HepG2 (cell line): ENCODE data around the gene KIF13A. TPM values are rescaled to one million over a fixed set of nuclear protein-coding genes. Genes with fewer than 3 reads are reported as not detected.

Source experiments
- ARNT2 ChIP-seq: sonication (generic); formaldehyde crosslinking; IDR thresholded peaks from 2 replicates; pipeline ENCODE4 v1.8.0; 2022; ENCODE audit warnings: mild to moderate bottlenecking, low read depth, missing genetic modification reagents, moderate library complexity
- ATF3 ChIP-seq: sonication (generic); formaldehyde crosslinking; IDR thresholded peaks from 2 replicates; pipeline ENCODE4 v1.4.0; 2020; ENCODE audit warnings: missing genetic modification reagents
- CBX1 ChIP-seq: IDR thresholded peaks from one replicate; pipeline ENCODE4 v1.6.1; 2016; ENCODE audit warnings: antibody characterized with exemption, low read depth
- DNMT1 ChIP-seq: sonication (generic); formaldehyde crosslinking; IDR thresholded peaks from 2 replicates; pipeline ENCODE4 v1.5.1; 2020; ENCODE audit warnings: mild to moderate bottlenecking, missing genetic modification reagents
- ETV5 ChIP-seq: IDR thresholded peaks from 2 replicates; pipeline ENCODE4 v1.6.1; 2018; ENCODE audit warnings: missing biosample characterization, missing genetic modification reagents, inconsistent platforms, borderline replicate concordance
- ETV6 ChIP-seq: sonication (generic); formaldehyde crosslinking; conservative IDR thresholded peaks from 2 replicates; pipeline ENCODE4 v1.4.0; 2020; ENCODE audit warnings: missing genetic modification reagents
- GFI1 ChIP-seq: sonication (generic); formaldehyde crosslinking; IDR thresholded peaks from 2 replicates; pipeline ENCODE4 v1.5.0; 2020; ENCODE audit warnings: missing genetic modification reagents, mild to moderate bottlenecking, borderline replicate concordance
- MED8 ChIP-seq: sonication (generic); formaldehyde crosslinking; IDR thresholded peaks from 2 replicates; pipeline ENCODE4 v1.8.1; 2023; ENCODE audit warnings: mild to moderate bottlenecking, missing genetic modification reagents; ENCODE audit not compliant: insufficient replicate concordance
- NR0B2 ChIP-seq: sonication (generic); formaldehyde crosslinking; IDR thresholded peaks from 2 replicates; pipeline ENCODE4 v1.4.0; 2020; ENCODE audit warnings: mild to moderate bottlenecking, missing genetic modification reagents
- PITX1 ChIP-seq: sonication (generic); formaldehyde crosslinking; IDR thresholded peaks from 2 replicates; pipeline ENCODE4 v1.5.1; 2020; ENCODE audit warnings: mild to moderate bottlenecking, missing genetic modification reagents
- SIN3B ChIP-seq: fragments of 150-350 bp; IDR thresholded peaks from 2 replicates; pipeline ENCODE4 v1.6.1; 2014; ENCODE audit warnings: low read length
- SYNCRIP ChIP-seq: fragments of 200-400 bp; formaldehyde crosslinking; IDR thresholded peaks from 2 replicates; pipeline ENCODE4 v1.6.1; 2018; ENCODE audit warnings: mild to moderate bottlenecking, low read depth, low read length; ENCODE audit not compliant: insufficient read depth
- XBP1 ChIP-seq: sonication (generic); formaldehyde crosslinking; IDR thresholded peaks from 2 replicates; pipeline ENCODE4 v1.5.0; 2020; ENCODE audit warnings: missing genetic modification reagents
- ZNF263 ChIP-seq: sonication (generic); formaldehyde crosslinking; IDR thresholded peaks from 2 replicates; pipeline ENCODE4 v1.4.0; 2020; ENCODE audit warnings: missing genetic modification reagents
- ZNF264 ChIP-seq: sonication (generic); formaldehyde crosslinking; IDR thresholded peaks from 2 replicates; pipeline ENCODE4 v1.4.0; 2020; ENCODE audit warnings: missing genetic modification reagents
- ZNF280B ChIP-seq: sonication (generic); formaldehyde crosslinking; IDR thresholded peaks from 2 replicates; pipeline ENCODE4 v1.5.0; 2020; ENCODE audit warnings: missing genetic modification reagents, mild to moderate bottlenecking, borderline replicate concordance
- ZNF501 ChIP-seq: sonication (generic); formaldehyde crosslinking; IDR thresholded peaks from 2 replicates; pipeline ENCODE4 v1.5.1; 2020; ENCODE audit warnings: mild to moderate bottlenecking, moderate library complexity, missing genetic modification reagents
- polyA plus RNA-seq, 8 experiments: library from polyadenylated mRNA; depleted of rRNA in 3 of 8; stranded (reverse) in 7 of 8; unstranded in 1 of 8; fragments of >200 nt; fragmentation: Illumina TruSeq in 4 of 8; extraction: Trizol in 4 of 8; gene quantifications; 2 replicates each; pipeline versions ENCODE4 v1.2.1 to v1.2.3, GENCODE V29; 2011 to 2016; ENCODE audit warnings: low read depth in 4 of 8, missing spikeins in 1 of 8, mixed read lengths in 1 of 8; ENCODE audit not compliant: insufficient read depth in 1 of 8
- total RNA-seq, 5 experiments: library from RNA; depleted of rRNA; stranded (reverse); fragments of >200 nt; fragmentation: Illumina TruSeq; extraction: Trizol; gene quantifications; 2 replicates each; pipeline ENCODE4 v1.2.3, GENCODE V29; 2016; ENCODE audit warnings: low read depth in 1 of 5
- TF ChIP-seq, protein P1 (sequence below): sonication (generic); formaldehyde crosslinking; IDR thresholded peaks from 2 replicates; pipeline ENCODE4 v1.4.0; 2020; ENCODE audit warnings: missing genetic modification reagents, borderline replicate concordance
- TF ChIP-seq, protein P2 (sequence below): sonication (generic); formaldehyde crosslinking; IDR thresholded peaks from 2 replicates; pipeline ENCODE4 v1.5.0; 2020; ENCODE audit warnings: missing genetic modification reagents
- TF ChIP-seq, protein P3 (sequence below): sonication (generic); formaldehyde crosslinking; IDR thresholded peaks from 2 replicates; pipeline ENCODE4 v1.5.1; 2020; ENCODE audit warnings: missing genetic modification reagents, mild to moderate bottlenecking, borderline replicate concordance

Gene KIF13A
- total and polyA plus RNA-seq, 2 of the 13 experiments (the other 11 are each of a cell fraction or from before 2014, with no cell fraction given) = 21.1 to 37.2 TPM

GRCh38 chr6:17987697-17988421, 424 bp upstream of the KIF13A start (continued):
- TF ChIP-seq SYNCRIP = no peak
- TF ChIP-seq SIN3B = no peak
- peak; percentile 10; the same call in 1 of the 2 replicates for TF ChIP-seq ZNF501
- TF ChIP-seq CBX1 = no peak
- TF ChIP-seq GFI1 (CRISPR knock-in tag) = no peak
- TF ChIP-seq ZNF280B (CRISPR knock-in tag) = no peak
- no peak; the same call in 1 of the 2 replicates for TF ChIP-seq NR0B2 (CRISPR knock-in tag)
- TF ChIP-seq, protein P1, sequence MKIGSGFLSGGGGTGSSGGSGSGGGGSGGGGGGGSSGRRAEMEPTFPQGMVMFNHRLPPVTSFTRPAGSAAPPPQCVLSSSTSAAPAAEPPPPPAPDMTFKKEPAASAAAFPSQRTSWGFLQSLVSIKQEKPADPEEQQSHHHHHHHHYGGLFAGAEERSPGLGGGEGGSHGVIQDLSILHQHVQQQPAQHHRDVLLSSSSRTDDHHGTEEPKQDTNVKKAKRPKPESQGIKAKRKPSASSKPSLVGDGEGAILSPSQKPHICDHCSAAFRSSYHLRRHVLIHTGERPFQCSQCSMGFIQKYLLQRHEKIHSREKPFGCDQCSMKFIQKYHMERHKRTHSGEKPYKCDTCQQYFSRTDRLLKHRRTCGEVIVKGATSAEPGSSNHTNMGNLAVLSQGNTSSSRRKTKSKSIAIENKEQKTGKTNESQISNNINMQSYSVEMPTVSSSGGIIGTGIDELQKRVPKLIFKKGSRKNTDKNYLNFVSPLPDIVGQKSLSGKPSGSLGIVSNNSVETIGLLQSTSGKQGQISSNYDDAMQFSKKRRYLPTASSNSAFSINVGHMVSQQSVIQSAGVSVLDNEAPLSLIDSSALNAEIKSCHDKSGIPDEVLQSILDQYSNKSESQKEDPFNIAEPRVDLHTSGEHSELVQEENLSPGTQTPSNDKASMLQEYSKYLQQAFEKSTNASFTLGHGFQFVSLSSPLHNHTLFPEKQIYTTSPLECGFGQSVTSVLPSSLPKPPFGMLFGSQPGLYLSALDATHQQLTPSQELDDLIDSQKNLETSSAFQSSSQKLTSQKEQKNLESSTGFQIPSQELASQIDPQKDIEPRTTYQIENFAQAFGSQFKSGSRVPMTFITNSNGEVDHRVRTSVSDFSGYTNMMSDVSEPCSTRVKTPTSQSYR = no peak
- no peak for TF ChIP-seq XBP1 (CRISPR knock-in tag)
- no peak for TF ChIP-seq PITX1 (CRISPR knock-in tag)
- no peak for TF ChIP-seq ZNF264 (CRISPR knock-in tag)
- no peak; the same call in 1 of the 2 replicates for TF ChIP-seq ARNT2 (CRISPR knock-in tag)
- TF ChIP-seq ETV5 (CRISPR knock-in tag) = no peak
- TF ChIP-seq, protein P2, sequence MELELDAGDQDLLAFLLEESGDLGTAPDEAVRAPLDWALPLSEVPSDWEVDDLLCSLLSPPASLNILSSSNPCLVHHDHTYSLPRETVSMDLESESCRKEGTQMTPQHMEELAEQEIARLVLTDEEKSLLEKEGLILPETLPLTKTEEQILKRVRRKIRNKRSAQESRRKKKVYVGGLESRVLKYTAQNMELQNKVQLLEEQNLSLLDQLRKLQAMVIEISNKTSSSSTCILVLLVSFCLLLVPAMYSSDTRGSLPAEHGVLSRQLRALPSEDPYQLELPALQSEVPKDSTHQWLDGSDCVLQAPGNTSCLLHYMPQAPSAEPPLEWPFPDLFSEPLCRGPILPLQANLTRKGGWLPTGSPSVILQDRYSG (CRISPR knock-in tag) = no peak
- no peak for TF ChIP-seq ETV6
- peak; percentile 14; the same call in 1 of the 2 replicates for TF ChIP-seq ATF3 (CRISPR knock-in tag)
- TF ChIP-seq DNMT1 (CRISPR knock-in tag) = 0 out of 2 replicates have a peak, but pooled peaks have one; percentile 69
- TF ChIP-seq, protein P3, sequence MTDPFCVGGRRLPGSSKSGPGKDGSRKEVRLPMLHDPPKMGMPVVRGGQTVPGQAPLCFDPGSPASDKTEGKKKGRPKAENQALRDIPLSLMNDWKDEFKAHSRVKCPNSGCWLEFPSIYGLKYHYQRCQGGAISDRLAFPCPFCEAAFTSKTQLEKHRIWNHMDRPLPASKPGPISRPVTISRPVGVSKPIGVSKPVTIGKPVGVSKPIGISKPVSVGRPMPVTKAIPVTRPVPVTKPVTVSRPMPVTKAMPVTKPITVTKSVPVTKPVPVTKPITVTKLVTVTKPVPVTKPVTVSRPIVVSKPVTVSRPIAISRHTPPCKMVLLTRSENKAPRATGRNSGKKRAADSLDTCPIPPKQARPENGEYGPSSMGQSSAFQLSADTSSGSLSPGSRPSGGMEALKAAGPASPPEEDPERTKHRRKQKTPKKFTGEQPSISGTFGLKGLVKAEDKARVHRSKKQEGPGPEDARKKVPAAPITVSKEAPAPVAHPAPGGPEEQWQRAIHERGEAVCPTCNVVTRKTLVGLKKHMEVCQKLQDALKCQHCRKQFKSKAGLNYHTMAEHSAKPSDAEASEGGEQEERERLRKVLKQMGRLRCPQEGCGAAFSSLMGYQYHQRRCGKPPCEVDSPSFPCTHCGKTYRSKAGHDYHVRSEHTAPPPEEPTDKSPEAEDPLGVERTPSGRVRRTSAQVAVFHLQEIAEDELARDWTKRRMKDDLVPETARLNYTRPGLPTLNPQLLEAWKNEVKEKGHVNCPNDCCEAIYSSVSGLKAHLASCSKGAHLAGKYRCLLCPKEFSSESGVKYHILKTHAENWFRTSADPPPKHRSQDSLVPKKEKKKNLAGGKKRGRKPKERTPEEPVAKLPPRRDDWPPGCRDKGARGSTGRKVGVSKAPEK (CRISPR knock-in tag) = no peak
- TF ChIP-seq ZNF263 (CRISPR knock-in tag) = no peak
- peak; percentile 41 for TF ChIP-seq MED8 (CRISPR knock-in tag)
